Measurements from ENCODE around the gene FABP2. TPM values are rescaled to one million over a fixed set of nuclear protein-coding genes. Genes with fewer than 3 reads are reported as not detected.

The FABP2 gene
- total RNA-seq, 5 donors from 2014 or later (not counting 1 experiment from before 2014, with no cell fraction given), result not detected

GRCh38 chr4:119303587-119304305, 18.2 kb downstream of the FABP2 start:
- no peak overlapping the region for H3K4me3 Mint-ChIP-seq

DNA sequence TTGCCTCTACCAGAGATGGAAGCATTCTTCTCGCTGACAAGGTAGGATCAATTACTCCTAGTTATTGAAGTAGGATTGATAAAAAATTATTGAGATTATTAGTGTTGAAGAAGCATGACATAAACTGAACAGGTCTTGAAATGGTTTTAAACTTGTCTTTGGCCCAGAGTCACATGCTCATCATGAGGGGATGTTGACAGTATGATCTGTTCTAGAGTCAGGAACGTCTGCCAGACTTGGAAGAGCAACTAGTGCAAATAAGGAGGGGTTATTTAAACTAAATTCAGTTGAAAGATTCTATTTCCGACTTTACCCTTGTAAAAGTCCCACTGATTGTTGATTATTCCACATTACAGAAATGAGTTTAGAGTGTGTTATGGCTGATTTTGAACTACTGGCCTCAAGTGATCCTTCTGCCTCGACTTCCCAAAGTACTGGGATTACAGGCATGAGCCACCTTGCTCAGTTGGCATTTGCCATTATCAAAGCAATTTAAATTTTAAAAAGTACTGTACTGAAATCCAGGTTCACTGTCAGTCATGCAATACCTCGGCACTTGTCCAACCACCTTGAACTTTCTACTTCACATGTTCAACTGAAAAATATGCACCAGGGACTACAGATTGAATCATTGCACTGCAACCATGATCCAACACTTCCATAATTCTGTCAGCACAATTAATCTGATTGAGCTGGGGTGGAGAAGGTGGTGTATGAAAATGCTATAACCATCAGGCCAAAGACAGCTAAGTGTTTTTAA, 19.7 kb downstream of the FABP2 start:
- Histone ChIP-seq H3K27ac (ENCODE audit: low read length) (no peak overlapping the region), H3K36me3 (ENCODE audit: control insufficient read depth in 2 of 2, extremely low read depth in 1 of 2, insufficient read depth in 1 of 2, low read length in 1 of 2) (peaks cover 0 to 5% of the 10 kb centered on the region in 2 donors), H3K4me1 (ENCODE audit: control insufficient read depth in 1 of 2, extremely low read depth in 1 of 2, insufficient read depth in 2 of 2, low read length in 2 of 2) (peaks cover 13 to 14% of the 10 kb centered on the region in 2 experiments), H3K27me3 (replicated peaks in 1 of 2; ENCODE audit: control insufficient read depth in 2 of 2, extremely low read depth in 1 of 2, insufficient read depth in 2 of 2, low read length in 1 of 2) (no peaks in the 10 kb centered on the region), H3K4me3 (ENCODE audit: control insufficient read depth in 1 of 2, extremely low read depth in 1 of 2, low read length in 1 of 2) (no peak overlapping the region), H3K9me3 (no peaks in the 10 kb centered on the region)
- DNase-seq (no peak), ATAC-seq (replicated peaks in 1 of 4) (no peak)
- peak overlapping the region in 2 of 3 donors; percentile 31 to 98 for H3K4me3 Mint-ChIP-seq
- WGBS (ENCODE audit: insufficient coverage), result no CpG with 5 or more reads among the region's 5 CpGs
- peaks cover 26 to 47% (median 32%) of the 10 kb centered on the region in 3 donors for H3K4me1 Mint-ChIP-seq
- no peak overlapping the region for H3K27ac Mint-ChIP-seq
- ChIA-PET POLR2A (no interaction called here), CTCF (no interaction called here)
- peaks cover 7% of the 10 kb centered on the region for H3K36me3 Mint-ChIP-seq
- H3K9me3 Mint-ChIP-seq, result no peaks in the 10 kb centered on the region
- peaks cover 0 to 7% of the 10 kb centered on the region in 2 donors for H3K27me3 Mint-ChIP-seq

More at GRCh38 chr4:119303587-119304305, 18.2 kb downstream of the FABP2 start:
- Histone ChIP-seq H3K27ac (ENCODE audit: low read length) (no peak overlapping the region), H3K9me3 (no peaks in the 10 kb centered on the region), H3K4me1 (ENCODE audit: control insufficient read depth in 1 of 2, extremely low read depth in 1 of 2, insufficient read depth in 2 of 2, low read length in 2 of 2) (peaks cover 7 to 13% of the 10 kb centered on the region in 2 experiments), H3K36me3 (ENCODE audit: control insufficient read depth in 2 of 2, extremely low read depth in 1 of 2, insufficient read depth in 1 of 2, low read length in 1 of 2) (no peaks in the 10 kb centered on the region), H3K27me3 (replicated peaks in 1 of 2; ENCODE audit: control insufficient read depth in 2 of 2, extremely low read depth in 1 of 2, insufficient read depth in 2 of 2, low read length in 1 of 2) (no peaks in the 10 kb centered on the region), H3K4me3 (ENCODE audit: control insufficient read depth in 1 of 2, extremely low read depth in 1 of 2, low read length in 1 of 2) (no peak overlapping the region)
- Mint-ChIP-seq H3K36me3 (no peaks in the 10 kb centered on the region), H3K27me3 (peaks cover 0 to 7% of the 10 kb centered on the region in 2 donors), H3K4me1 (peaks cover 17 to 36% (median 20%) of the 10 kb centered on the region in 3 donors), H3K27ac (no peak overlapping the region), H3K9me3 (no peaks in the 10 kb centered on the region)
- ChIA-PET CTCF (no interaction called here), POLR2A (interaction anchor here in 1 of 2 donors (0.7 kb wide), 1 partner anchor 595 kb away, joined by 9 read pairs; no protein-coding TSS in a partner anchor)
- 83% methylated on average over 1 of the region's 5 CpGs for WGBS (ENCODE audit: insufficient coverage)
- ATAC-seq (replicated peaks in 1 of 4), result no peak
- DNase-seq, result no peak

- Histone ChIP-seq H3K9me3 (no peaks in the 10 kb centered on the region), H3K27me3 (replicated peaks in 1 of 2; ENCODE audit: control insufficient read depth in 2 of 2, extremely low read depth in 1 of 2, insufficient read depth in 2 of 2, low read length in 1 of 2) (no peaks in the 10 kb centered on the region), H3K27ac (ENCODE audit: low read length) (peak overlapping the region; percentile 82), H3K36me3 (ENCODE audit: control insufficient read depth in 2 of 2, extremely low read depth in 1 of 2, insufficient read depth in 1 of 2, low read length in 1 of 2) (peaks cover 0 to 17% of the 10 kb centered on the region in 2 donors), H3K4me3 (ENCODE audit: control insufficient read depth in 1 of 2, extremely low read depth in 1 of 2, low read length in 1 of 2) (peak overlapping the region; percentile 68 to 97), H3K4me1 (ENCODE audit: control insufficient read depth in 1 of 2, extremely low read depth in 1 of 2, insufficient read depth in 2 of 2, low read length in 2 of 2) (peaks cover 13 to 14% of the 10 kb centered on the region in 2 experiments)
- Mint-ChIP-seq H3K9me3 (no peaks in the 10 kb centered on the region), H3K27ac (peak overlapping the region; percentile 96 to 97), H3K4me3 (peak overlapping the region; percentile 93 to 99 (median 98)), H3K36me3 (peaks cover 16% of the 10 kb centered on the region), H3K4me1 (peaks cover 29 to 45% (median 38%) of the 10 kb centered on the region in 3 donors), H3K27me3 (peaks cover 0 to 7% of the 10 kb centered on the region in 2 donors)
- peak; percentile 94 to 98 (median 98) for ATAC-seq (replicated peaks in 1 of 4)
- WGBS (ENCODE audit: insufficient coverage), result under 1% methylated on average over 50 of the region's 54 CpGs
- peak; percentile 79 to 93 (median 86) for DNase-seq
- CTCF ChIA-PET, result interaction anchor here (0.6 to 1.7 kb wide), 14 partner anchors 9 to 529 kb away, joined by 3 to 7 read pairs (median 3); no protein-coding TSS in a partner anchor
- POLR2A ChIA-PET, result interaction anchor here (0.6 to 1.7 kb wide), 7 partner anchors 9 to 615 kb away, joined by 4 to 10 read pairs (median 6); partner anchors contain the start of genes METTL14 (in 1 of the 2) and USP53 (in 1 of the 2)
These were observed 21.6 kb downstream of the FABP2 start for GRCh38 chr4:119300101-119300978.

- Histone ChIP-seq H3K4me1 (ENCODE audit: control insufficient read depth in 1 of 2, extremely low read depth in 1 of 2, insufficient read depth in 2 of 2, low read length in 2 of 2) (peaks cover 13 to 14% of the 10 kb centered on the region in 2 experiments), H3K4me3 (ENCODE audit: control insufficient read depth in 1 of 2, extremely low read depth in 1 of 2, low read length in 1 of 2) (peak overlapping the region; percentile 68 to 97), H3K36me3 (ENCODE audit: control insufficient read depth in 2 of 2, extremely low read depth in 1 of 2, insufficient read depth in 1 of 2, low read length in 1 of 2) (peaks cover 0 to 17% of the 10 kb centered on the region in 2 donors), H3K27ac (ENCODE audit: low read length) (peak overlapping the region; percentile 82), H3K9me3 (no peaks in the 10 kb centered on the region), H3K27me3 (replicated peaks in 1 of 2; ENCODE audit: control insufficient read depth in 2 of 2, extremely low read depth in 1 of 2, insufficient read depth in 2 of 2, low read length in 1 of 2) (no peaks in the 10 kb centered on the region)
- peaks cover 0 to 3% of the 10 kb centered on the region in 2 donors for H3K27me3 Mint-ChIP-seq
- H3K9me3 Mint-ChIP-seq, result no peaks in the 10 kb centered on the region
- 0% methylated on average over 7 of the region's 9 CpGs for WGBS (ENCODE audit: insufficient coverage)
- CTCF ChIA-PET, result interaction anchor here (0.6 to 1.7 kb wide), 14 partner anchors 9 to 529 kb away, joined by 3 to 7 read pairs (median 3); no protein-coding TSS in a partner anchor
- ATAC-seq (replicated peaks in 1 of 4) (peak in 2 of 4 experiments; percentile 0 to 2), DNase-seq (peak in 1 of 35 experiments; percentile 0)
- peak overlapping the region; percentile 93 to 99 (median 98) for H3K4me3 Mint-ChIP-seq
- POLR2A ChIA-PET, result interaction anchor here (0.6 to 1.7 kb wide), 7 partner anchors 8 to 614 kb away, joined by 3 to 10 read pairs (median 6); partner anchors contain the start of genes METTL14 (in 1 of the 2) and USP53 (in 1 of the 2)
- peak overlapping the region; percentile 96 to 97 for H3K27ac Mint-ChIP-seq
- H3K4me1 Mint-ChIP-seq, result peaks cover 29 to 45% (median 38%) of the 10 kb centered on the region in 3 donors
- peaks cover 16% of the 10 kb centered on the region for H3K36me3 Mint-ChIP-seq
These were observed 22.2 kb downstream of the FABP2 start for GRCh38 chr4:119299741-119300100.

DNA sequence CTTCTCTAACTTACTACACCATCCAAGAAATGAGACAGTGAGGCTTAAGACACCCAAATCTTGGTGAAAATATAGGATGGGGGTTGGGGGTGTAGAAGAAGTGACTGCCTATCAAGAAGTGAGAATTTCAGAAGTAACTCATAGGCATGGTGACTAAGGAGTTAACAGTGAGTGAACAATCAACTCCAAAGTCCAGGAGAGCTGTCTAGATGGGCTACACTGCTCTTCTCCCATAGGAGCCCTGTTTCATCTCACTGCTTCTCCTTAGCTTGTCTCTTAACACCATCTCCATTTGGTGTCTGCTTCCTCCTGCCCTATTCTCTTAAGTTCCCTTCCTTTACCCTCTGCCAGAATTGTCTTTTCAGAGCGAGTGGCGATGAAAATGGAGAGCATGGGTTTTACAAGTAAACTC, 22.7 kb downstream of the FABP2 start:
- ChIA-PET CTCF (interaction anchor here (0.6 to 1.7 kb wide), 10 partner anchors 8 to 528 kb away, joined by 3 to 7 read pairs (median 4); no protein-coding TSS in a partner anchor), POLR2A (interaction anchor here (0.6 to 1.7 kb wide), 5 partner anchors 8 to 614 kb away, joined by 3 to 6 read pairs (median 5); partner anchors contain the start of gene METTL14 (in 1 of the 2))
- Histone ChIP-seq H3K4me1 (ENCODE audit: control insufficient read depth in 1 of 2, extremely low read depth in 1 of 2, insufficient read depth in 2 of 2, low read length in 2 of 2) (peaks cover 13 to 14% of the 10 kb centered on the region in 2 experiments), H3K36me3 (ENCODE audit: control insufficient read depth in 2 of 2, extremely low read depth in 1 of 2, insufficient read depth in 1 of 2, low read length in 1 of 2) (peaks cover 0 to 17% of the 10 kb centered on the region in 2 donors), H3K9me3 (no peaks in the 10 kb centered on the region), H3K4me3 (ENCODE audit: control insufficient read depth in 1 of 2, extremely low read depth in 1 of 2, low read length in 1 of 2) (peak overlapping the region; percentile 68 to 97), H3K27me3 (replicated peaks in 1 of 2; ENCODE audit: control insufficient read depth in 2 of 2, extremely low read depth in 1 of 2, insufficient read depth in 2 of 2, low read length in 1 of 2) (no peaks in the 10 kb centered on the region), H3K27ac (ENCODE audit: low read length) (peak overlapping the region; percentile 82)
- peaks cover 29 to 45% (median 38%) of the 10 kb centered on the region in 3 donors for H3K4me1 Mint-ChIP-seq
- H3K27me3 Mint-ChIP-seq, result no peaks in the 10 kb centered on the region
- DNase-seq (peak in 4 of 35 experiments; percentile 0 to 32 (median 8)), ATAC-seq (replicated peaks in 1 of 4) (no peak)
- peaks cover 16% of the 10 kb centered on the region for H3K36me3 Mint-ChIP-seq
- no peaks in the 10 kb centered on the region for H3K9me3 Mint-ChIP-seq
- H3K4me3 Mint-ChIP-seq, result peak overlapping the region; percentile 93 to 99 (median 98)
- WGBS (ENCODE audit: insufficient coverage), result 20% methylated on average over 1 of the region's 2 CpGs
- H3K27ac Mint-ChIP-seq, result peak overlapping the region; percentile 96 to 97

Data from T-cell (primary cell).